ENCODE results near the gene BMP4. TPM values are rescaled to one million over a fixed set of nuclear protein-coding genes. Genes with fewer than 3 reads are reported as not detected.

BMP4 gene
- total and polyA plus RNA-seq, 2 donors (not counting 1 experiment from before 2014, with no cell fraction given) = not detected

- Histone ChIP-seq H3K36me3 (replicated peaks in 1 of 2; ENCODE audit: control extremely low read depth in 1 of 2, control insufficient read depth in 1 of 2, extremely low read depth in 1 of 2, insufficient read depth in 2 of 2, low read length in 1 of 2) (no peaks in the 10 kb centered on the region), H3K27ac (ENCODE audit: low read length in 2 of 2) (no peak overlapping the region), H3K9ac (ENCODE audit: low read length) (no peak overlapping the region), H3K4me1 (ENCODE audit: control insufficient read depth in 2 of 2, insufficient read depth in 2 of 2, low read length in 2 of 2) (no peaks in the 10 kb centered on the region), H2AFZ (ENCODE audit: insufficient read depth, low read depth, low read length, poor library complexity, severe bottlenecking) (no peak overlapping the region), H3K4me3 (ENCODE audit: control extremely low read depth in 1 of 5, extremely low read depth in 1 of 5, insufficient read depth in 1 of 5, low read depth in 2 of 5, low read length in 4 of 5) (no peak overlapping the region), H3K4me2 (replicated peaks; ENCODE audit: low read depth, low read length, poor library complexity, severe bottlenecking) (no peak overlapping the region), H3K79me2 (ENCODE audit: control insufficient read depth, insufficient read depth, low read length) (no peaks in the 10 kb centered on the region), H3K27me3 (replicated peaks in 1 of 4; ENCODE audit: control extremely low read depth in 1 of 4, control insufficient read depth in 3 of 4, insufficient read depth in 4 of 4, low read length in 3 of 4) (peaks cover 0 to 2% (median 0%) of the 10 kb centered on the region in 4 experiments), H4K20me1 (ENCODE audit: control insufficient read depth, insufficient read depth, low read length, poor library complexity, severe bottlenecking) (no peaks in the 10 kb centered on the region), H3K9me3 (ENCODE audit: control extremely low read depth in 1 of 3, control insufficient read depth in 2 of 3, insufficient read depth in 1 of 3, low read length in 2 of 3) (no peaks in the 10 kb centered on the region)
- ATAC-seq (ENCODE audit: low read depth) (no peak), DNase-seq (no peak)
- ChIA-PET CTCF (no interaction called here), POLR2A (no interaction called here)
- Mint-ChIP-seq H3K4me1 (no peaks in the 10 kb centered on the region), H3K9me3 (ENCODE audit: insufficient read depth) (peaks cover 3% of the 10 kb centered on the region), H3K4me3 (no peak overlapping the region), H3K27me3 (peaks cover 4% of the 10 kb centered on the region), H3K27ac (no peak overlapping the region)
- no peak for TF ChIP-seq EZH2 (IDR thresholded peaks at IDR 0.05; ENCODE audit: borderline replicate concordance, insufficient read depth, low read depth, low read length, poor library complexity, severe bottlenecking)
- no peak for TF ChIP-seq CTCF (IDR thresholded peaks at IDR 0.05)
- intact Hi-C loops (cut with micrococcal nuclease) = no loop called here
These were observed 46.0 kb upstream of the BMP4 start for GRCh38 chr14:54002653-54003052.

DNA sequence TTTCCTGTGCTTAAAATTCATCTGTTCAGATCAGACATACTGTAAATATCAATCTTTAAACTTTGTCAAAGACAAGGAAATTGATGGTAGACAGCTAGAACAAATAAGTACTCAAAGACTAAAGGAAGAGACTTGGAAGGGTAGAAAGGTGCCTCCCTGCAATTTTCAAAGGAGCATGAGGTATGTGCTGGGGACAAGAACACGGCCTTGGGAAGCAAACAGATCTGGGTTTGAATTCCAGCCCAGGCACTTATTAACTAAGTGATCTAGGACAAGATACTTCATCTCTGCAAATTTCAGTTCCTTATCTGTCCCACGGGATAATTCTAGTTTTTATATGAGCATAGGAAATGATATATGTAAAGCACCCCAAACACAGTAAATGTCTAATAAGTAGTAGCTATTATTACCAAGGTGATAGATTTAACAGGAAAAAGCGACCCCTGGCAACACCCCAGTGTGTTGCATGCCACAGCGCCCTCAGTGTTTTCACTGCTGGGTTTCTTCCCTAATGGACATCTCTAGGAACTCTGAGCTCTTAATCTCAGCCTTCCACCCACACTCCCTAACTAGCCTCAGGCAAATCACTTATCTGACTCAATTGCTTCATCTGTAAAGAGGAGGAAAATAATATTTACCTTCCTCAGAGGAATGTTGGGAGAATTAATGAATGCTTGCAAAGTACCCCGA is 44.7 kb upstream of the BMP4 start:
- Mint-ChIP-seq H3K27ac (no peak overlapping the region), H3K9me3 (ENCODE audit: insufficient read depth) (peaks cover 3% of the 10 kb centered on the region), H3K4me1 (no peaks in the 10 kb centered on the region), H3K4me3 (no peak overlapping the region), H3K27me3 (peaks cover 4% of the 10 kb centered on the region)
- DNase-seq = no peak
- Histone ChIP-seq H3K4me2 (replicated peaks; ENCODE audit: low read depth, low read length, poor library complexity, severe bottlenecking) (no peak overlapping the region), H3K4me3 (ENCODE audit: control extremely low read depth in 1 of 5, extremely low read depth in 1 of 5, insufficient read depth in 1 of 5, low read depth in 2 of 5, low read length in 4 of 5) (no peak overlapping the region), H3K9me3 (ENCODE audit: control extremely low read depth in 1 of 3, control insufficient read depth in 2 of 3, insufficient read depth in 1 of 3, low read length in 2 of 3) (no peaks in the 10 kb centered on the region), H3K9ac (ENCODE audit: low read length) (no peak overlapping the region), H3K27ac (ENCODE audit: low read length in 2 of 2) (no peak overlapping the region), H4K20me1 (ENCODE audit: control insufficient read depth, insufficient read depth, low read length, poor library complexity, severe bottlenecking) (no peaks in the 10 kb centered on the region), H2AFZ (ENCODE audit: insufficient read depth, low read depth, low read length, poor library complexity, severe bottlenecking) (no peak overlapping the region), H3K4me1 (ENCODE audit: control insufficient read depth in 2 of 2, insufficient read depth in 2 of 2, low read length in 2 of 2) (no peaks in the 10 kb centered on the region), H3K27me3 (replicated peaks in 1 of 4; ENCODE audit: control extremely low read depth in 1 of 4, control insufficient read depth in 3 of 4, insufficient read depth in 4 of 4, low read length in 3 of 4) (peaks cover 0 to 1% (median 0%) of the 10 kb centered on the region in 4 experiments), H3K36me3 (replicated peaks in 1 of 2; ENCODE audit: control extremely low read depth in 1 of 2, control insufficient read depth in 1 of 2, extremely low read depth in 1 of 2, insufficient read depth in 2 of 2, low read length in 1 of 2) (no peaks in the 10 kb centered on the region), H3K79me2 (ENCODE audit: control insufficient read depth, insufficient read depth, low read length) (no peaks in the 10 kb centered on the region)
- TF ChIP-seq EZH2 (IDR thresholded peaks at IDR 0.05; ENCODE audit: borderline replicate concordance, insufficient read depth, low read depth, low read length, poor library complexity, severe bottlenecking) = no peak
- no peak for TF ChIP-seq CTCF (IDR thresholded peaks at IDR 0.05)
- CTCF ChIA-PET = no interaction called here
- ATAC-seq (ENCODE audit: low read depth) = no peak
- WGBS (ENCODE audit: insufficient coverage) = no CpG with 5 or more reads among the region's 5 CpGs
- POLR2A ChIA-PET = no interaction called here
- intact Hi-C loops (cut with micrococcal nuclease) = no loop called here
